Stimulated activated naive CD8-positive, alpha-beta T cell treated with anti-CD3 and anti-CD28 coated beads, Interleukin-15, amount 100 ng/mL, for 72 hours (primary cell): Measurements from ENCODE around the gene NDUFAF2.
"Not testable (repeated sequence)": the region's sequence is repeated elsewhere in the genome, so short reads cannot be mapped to it uniquely, and the experiment has no call there.

Experiments
- ATAC-seq: fragments of 150-1000 bp; cut with Tn5 transposase; 2 replicates; pipeline ENCODE4 v1.10.0; 2021; ENCODE audit warnings: mild to moderate bottlenecking, moderate library complexity
- DNase-seq, 2 donors: peaks; one replicate each; pipeline ENCODE4 v3.0.0; 2021 to 2022
- H3K27ac Mint-ChIP-seq, 2 donors: one replicate each; pipeline ENCODE4 v1.8.0; 2022; ENCODE audit warnings: mild to moderate bottlenecking in 2 of 2, mixed read lengths in 2 of 2, moderate library complexity in 2 of 2
- H3K27me3 Mint-ChIP-seq: one replicate; pipeline ENCODE4 v1.8.0; 2022; ENCODE audit warnings: mixed read lengths
- H3K4me1 Mint-ChIP-seq: one replicate; pipeline ENCODE4 v1.8.0; 2022; ENCODE audit warnings: mild to moderate bottlenecking, mixed read lengths
- H3K4me3 Mint-ChIP-seq, 2 donors: one replicate each; pipeline ENCODE4 v1.8.0; 2022; ENCODE audit warnings: mild to moderate bottlenecking in 2 of 2, mixed read lengths in 2 of 2, moderate library complexity in 1 of 2
- H3K9me3 Mint-ChIP-seq, 2 donors: one replicate each; pipeline ENCODE4 v1.8.0; 2022; ENCODE audit warnings: mixed read lengths in 2 of 2

The NDUFAF2 gene

GRCh38 chr5:61053937-61054336 lies 108.9 kb downstream of the NDUFAF2 start:
- ATAC-seq (no peak), DNase-seq (no peak)
- no peak overlapping the region for H3K4me3 Mint-ChIP-seq
- H3K9me3 Mint-ChIP-seq, result no peaks in the 10 kb centered on the region
- no peak overlapping the region for H3K27ac Mint-ChIP-seq
- H3K4me1 Mint-ChIP-seq, result peaks cover 8% of the 10 kb centered on the region
- no peaks in the 10 kb centered on the region for H3K27me3 Mint-ChIP-seq

- ATAC-seq, result no peak
- DNase-seq, result peak in 1 of 2 donors; percentile 9
- H3K27ac Mint-ChIP-seq, result no peak overlapping the region
- no peaks in the 10 kb centered on the region for H3K27me3 Mint-ChIP-seq
- H3K4me3 Mint-ChIP-seq, result no peak overlapping the region
- H3K4me1 Mint-ChIP-seq, result peaks cover 8% of the 10 kb centered on the region
- H3K9me3 Mint-ChIP-seq, result no peaks in the 10 kb centered on the region
Observed at GRCh38 chr5:61055434-61056006, 110.5 kb downstream of the NDUFAF2 start.

GRCh38 chr5:61059499-61059898 lies 114.5 kb downstream of the NDUFAF2 start:
- no peak for ATAC-seq
- no peak for DNase-seq

GRCh38 chr5:61069150-61069549 lies 124.1 kb downstream of the NDUFAF2 start:
- H3K27me3 Mint-ChIP-seq, result no peaks in the 10 kb centered on the region
- DNase-seq (peak in 1 of 2 donors; percentile 11), ATAC-seq (peak; percentile 75)
- H3K4me1 Mint-ChIP-seq, result peaks cover 6% of the 10 kb centered on the region
- peaks cover 14 to 15% of the 10 kb centered on the region in 2 donors for H3K9me3 Mint-ChIP-seq
- H3K4me3 Mint-ChIP-seq, result no peak overlapping the region
- H3K27ac Mint-ChIP-seq, result no peak overlapping the region

More at GRCh38 chr5:61059499-61059898, 114.5 kb downstream of the NDUFAF2 start:
- peaks cover 12 to 14% of the 10 kb centered on the region in 2 donors for H3K9me3 Mint-ChIP-seq
- no peaks in the 10 kb centered on the region for H3K27me3 Mint-ChIP-seq
- H3K4me3 Mint-ChIP-seq, result no peak overlapping the region
- no peak overlapping the region for H3K27ac Mint-ChIP-seq
- H3K4me1 Mint-ChIP-seq, result no peaks in the 10 kb centered on the region

- H3K27ac Mint-ChIP-seq, result peak overlapping the region in 1 of 2 donors; percentile 27
- ATAC-seq (no peak), DNase-seq (no peak)
- peaks cover 6% of the 10 kb centered on the region for H3K4me1 Mint-ChIP-seq
- peaks cover 0 to 6% of the 10 kb centered on the region in 2 donors for H3K9me3 Mint-ChIP-seq
- no peak overlapping the region for H3K4me3 Mint-ChIP-seq
- H3K27me3 Mint-ChIP-seq, result no peaks in the 10 kb centered on the region
Observed at GRCh38 chr5:61071526-61071925, 126.5 kb downstream of the NDUFAF2 start.

GRCh38 chr5:61076626-61077025 lies 131.6 kb downstream of the NDUFAF2 start:
- H3K9me3 Mint-ChIP-seq, result no peaks in the 10 kb centered on the region
- H3K4me3 Mint-ChIP-seq, result no peak overlapping the region
- ATAC-seq (no peak), DNase-seq (no peak)
- H3K27ac Mint-ChIP-seq, result no peak overlapping the region
- no peaks in the 10 kb centered on the region for H3K4me1 Mint-ChIP-seq
- no peaks in the 10 kb centered on the region for H3K27me3 Mint-ChIP-seq

GRCh38 chr5:61081741-61082140 lies 136.7 kb downstream of the NDUFAF2 start:
- Mint-ChIP-seq H3K27ac (no peak overlapping the region), H3K9me3 (peaks cover 0 to 5% of the 10 kb centered on the region in 2 donors), H3K4me3 (no peak overlapping the region), H3K27me3 (no peaks in the 10 kb centered on the region), H3K4me1 (no peaks in the 10 kb centered on the region)
- ATAC-seq (no peak), DNase-seq (no peak)

GRCh38 chr5:61082516-61083280 lies 137.7 kb downstream of the NDUFAF2 start:
- H3K27me3 Mint-ChIP-seq, result no peaks in the 10 kb centered on the region
- H3K4me3 Mint-ChIP-seq, result no peak overlapping the region
- H3K27ac Mint-ChIP-seq, result no peak overlapping the region
- no peaks in the 10 kb centered on the region for H3K4me1 Mint-ChIP-seq
- ATAC-seq (no peak), DNase-seq (no peak)
- H3K9me3 Mint-ChIP-seq, result peaks cover 0 to 5% of the 10 kb centered on the region in 2 donors

GRCh38 chr5:61084658-61085057 lies 139.7 kb downstream of the NDUFAF2 start:
- ATAC-seq, result no peak
- Mint-ChIP-seq H3K4me3 (no peak overlapping the region), H3K27me3 (no peaks in the 10 kb centered on the region), H3K4me1 (no peaks in the 10 kb centered on the region), H3K9me3 (peaks cover 0 to 5% of the 10 kb centered on the region in 2 donors), H3K27ac (no peak overlapping the region)
- no peak for DNase-seq

GRCh38 chr5:61085885-61086284 lies 140.9 kb downstream of the NDUFAF2 start:
- Mint-ChIP-seq H3K27ac (no peak overlapping the region), H3K9me3 (peaks cover 0 to 5% of the 10 kb centered on the region in 2 donors), H3K4me1 (no peaks in the 10 kb centered on the region), H3K27me3 (no peaks in the 10 kb centered on the region), H3K4me3 (no peak overlapping the region)
- DNase-seq, result no peak
- ATAC-seq, result no peak

- ATAC-seq (no peak), DNase-seq (no peak)
- H3K4me1 Mint-ChIP-seq, result no peaks in the 10 kb centered on the region
- H3K27me3 Mint-ChIP-seq, result no peaks in the 10 kb centered on the region
- H3K4me3 Mint-ChIP-seq, result no peak overlapping the region
- peaks cover 10% of the 10 kb centered on the region in 2 donors for H3K9me3 Mint-ChIP-seq
- H3K27ac Mint-ChIP-seq, result no peak overlapping the region
Observed at GRCh38 chr5:61087921-61088320, 142.9 kb downstream of the NDUFAF2 start.

- Mint-ChIP-seq H3K27me3 (no peaks in the 10 kb centered on the region), H3K9me3 (peaks cover 10% of the 10 kb centered on the region in 2 donors), H3K4me3 (no peak overlapping the region), H3K27ac (no peak overlapping the region), H3K4me1 (no peaks in the 10 kb centered on the region)
- ATAC-seq (no peak), DNase-seq (no peak)
Observed at GRCh38 chr5:61089351-61089750, 144.3 kb downstream of the NDUFAF2 start.

GRCh38 chr5:61093046-61093771 lies 148.2 kb downstream of the NDUFAF2 start:
- H3K27ac Mint-ChIP-seq, H3K27me3 Mint-ChIP-seq, H3K4me1 Mint-ChIP-seq, H3K4me3 Mint-ChIP-seq, ATAC-seq, DNase-seq: not testable (repeated sequence)
- H3K9me3 Mint-ChIP-seq, result peaks cover 10% of the 10 kb centered on the region in 2 donors

- Mint-ChIP-seq H3K9me3 (peaks cover 15% of the 10 kb centered on the region in 2 donors), H3K27ac (no peak overlapping the region), H3K4me1 (no peaks in the 10 kb centered on the region), H3K4me3 (no peak overlapping the region), H3K27me3 (no peaks in the 10 kb centered on the region)
- DNase-seq (no peak), ATAC-seq (no peak)
Observed at GRCh38 chr5:61097465-61097864, 152.5 kb downstream of the NDUFAF2 start.

GRCh38 chr5:61098251-61098995 lies 153.4 kb downstream of the NDUFAF2 start:
- Mint-ChIP-seq H3K27ac (peak overlapping the region in 1 of 2 donors; percentile 27), H3K27me3 (no peaks in the 10 kb centered on the region), H3K9me3 (peaks cover 16 to 21% of the 10 kb centered on the region in 2 donors), H3K4me1 (no peaks in the 10 kb centered on the region), H3K4me3 (no peak overlapping the region)
- ATAC-seq (no peak), DNase-seq (no peak)
